Neural crest cell (in vitro differentiated cells): ENCODE data around the gene PTPN13. TPM values are rescaled to one million over a fixed set of nuclear protein-coding genes. Genes with fewer than 3 reads are reported as not detected.

Source experiments
- DNase-seq: peaks from one replicate; pipeline ENCODE4 v3.0.0; 2021; ENCODE audit warnings: low read depth, mixed read lengths, low spot score
- H3K27ac Mint-ChIP-seq: one replicate; pipeline ENCODE4 v1.8.0; 2021; ENCODE audit warnings: mild to moderate bottlenecking, mixed read lengths; ENCODE audit not compliant: unreplicated experiment
- H3K27me3 Mint-ChIP-seq: 2 replicates; pipeline ENCODE4 v1.8.0; 2021; ENCODE audit warnings: low read depth, mild to moderate bottlenecking, mixed read lengths
- H3K36me3 Mint-ChIP-seq: 2 replicates; pipeline ENCODE4 v1.8.0; 2021; ENCODE audit warnings: low read depth, mild to moderate bottlenecking, mixed read lengths
- H3K4me1 Mint-ChIP-seq: 2 replicates; pipeline ENCODE4 v1.8.0; 2021; ENCODE audit warnings: mixed read lengths
- H3K4me3 Mint-ChIP-seq: one replicate; pipeline ENCODE4 v1.8.0; 2021; ENCODE audit warnings: mild to moderate bottlenecking, mixed read lengths
- H3K9me3 Mint-ChIP-seq: 2 replicates; pipeline ENCODE4 v1.8.0; 2021; ENCODE audit warnings: mixed read lengths
- CTCF ChIP-seq: fragments of 200-600 bp; sonication (generic); conservative IDR thresholded peaks from 2 replicates; pipeline ENCODE4 v1.5.0; 2021; ENCODE audit warnings: antibody characterized with exemption, mild to moderate bottlenecking
- total RNA-seq: library from RNA; stranded (reverse); gene quantifications from 2 replicates; pipeline ENCODE4 v1.2.1, GENCODE V29; 2021

PTPN13 gene
- total RNA-seq, 1 donor from 2014 or later = 65.6 TPM

- Mint-ChIP-seq H3K36me3 (peaks cover 52% of the 10 kb centered on the region), H3K27me3 (no peaks in the 10 kb centered on the region), H3K4me1 (peaks cover 3% of the 10 kb centered on the region), H3K9me3 (peaks cover 13% of the 10 kb centered on the region), H3K27ac (no peak overlapping the region), H3K4me3 (no peak overlapping the region)
- no peak for DNase-seq
- no peak for TF ChIP-seq CTCF
These were observed 136.2 kb downstream of the PTPN13 start for GRCh38 chr4:86730310-86730709.

GRCh38 chr4:86737244-86737643, 143.1 kb downstream of the PTPN13 start:
- H3K36me3 Mint-ChIP-seq = peaks cover 36% of the 10 kb centered on the region
- DNase-seq = no peak
- peaks cover 10% of the 10 kb centered on the region for H3K9me3 Mint-ChIP-seq
- H3K27ac Mint-ChIP-seq = no peak overlapping the region
- no peak overlapping the region for H3K4me3 Mint-ChIP-seq
- H3K4me1 Mint-ChIP-seq = no peaks in the 10 kb centered on the region
- H3K27me3 Mint-ChIP-seq = no peaks in the 10 kb centered on the region
- TF ChIP-seq CTCF = no peak

GRCh38 chr4:86741846-86742245, 147.7 kb downstream of the PTPN13 start:
- no peak for DNase-seq
- TF ChIP-seq CTCF = no peak
- Mint-ChIP-seq H3K9me3 (peaks cover 10% of the 10 kb centered on the region), H3K27ac (no peak overlapping the region), H3K36me3 (peaks cover 43% of the 10 kb centered on the region), H3K27me3 (no peaks in the 10 kb centered on the region), H3K4me1 (no peaks in the 10 kb centered on the region), H3K4me3 (no peak overlapping the region)

- no peak for DNase-seq
- TF ChIP-seq CTCF = no peak
- Mint-ChIP-seq H3K27ac (no peak overlapping the region), H3K4me1 (no peaks in the 10 kb centered on the region), H3K27me3 (no peaks in the 10 kb centered on the region), H3K36me3 (peaks cover 33% of the 10 kb centered on the region), H3K4me3 (no peak overlapping the region), H3K9me3 (peaks cover 7% of the 10 kb centered on the region)
These were observed 150.5 kb downstream of the PTPN13 start for GRCh38 chr4:86744570-86744969.

- Mint-ChIP-seq H3K9me3 (no peaks in the 10 kb centered on the region), H3K27me3 (no peaks in the 10 kb centered on the region), H3K27ac (peak overlapping the region; percentile 59), H3K4me1 (no peaks in the 10 kb centered on the region), H3K36me3 (peaks cover 16% of the 10 kb centered on the region), H3K4me3 (no peak overlapping the region)
- DNase-seq = no peak
- no peak for TF ChIP-seq CTCF
These were observed 155.0 kb downstream of the PTPN13 start for GRCh38 chr4:86749121-86749520.

GRCh38 chr4:86755388-86755787, 161.3 kb downstream of the PTPN13 start:
- no peak overlapping the region for H3K27ac Mint-ChIP-seq
- peaks cover 18% of the 10 kb centered on the region for H3K4me1 Mint-ChIP-seq
- no peaks in the 10 kb centered on the region for H3K27me3 Mint-ChIP-seq
- no peak overlapping the region for H3K4me3 Mint-ChIP-seq
- TF ChIP-seq CTCF = no peak
- no peak for DNase-seq
- H3K36me3 Mint-ChIP-seq = peaks cover 18% of the 10 kb centered on the region
- H3K9me3 Mint-ChIP-seq = no peaks in the 10 kb centered on the region
